OCI-LY7 (cell line): ENCODE data around the gene TAF12. TPM values are rescaled to one million over a fixed set of nuclear protein-coding genes. Genes with fewer than 3 reads are reported as not detected.
A peak's percentile ranks its signal among the peaks of the same experiment; 100 is the strongest.
"Not testable (repeated sequence)": the region's sequence is repeated elsewhere in the genome, so short reads cannot be mapped to it uniquely, and the experiment has no call there.

Experiments
- Bru-seq: library from RNA; stranded (reverse); fragments of 400-500 nt; gene quantifications from one replicate; lab custom pipeline; 2021; lab: Mats Ljungman, UMichigan
- BruChase-seq, 2 experiments: library from RNA; stranded (reverse); fragments of 400-500 nt; gene quantifications; one replicate each; lab custom pipeline; 2021; lab: Mats Ljungman, UMichigan
- BruUV-seq: library from RNA; stranded (reverse); fragments of 400-500 nt; replicated peaks from 2 replicates; lab custom pipeline; 2021; lab: Mats Ljungman, UMichigan
- CTCF ChIA-PET: fragments of 300-600 bp; sonication (Branson Sonifier 250); formaldehyde crosslinking; loops from one replicate; lab custom pipeline; 2022; ENCODE audit warnings: antibody characterized with exemption; ENCODE audit not compliant: unreplicated experiment; lab: Charles Lee
- POLR2A ChIA-PET: fragments of 300-600 bp; sonication (Branson Sonifier 250); formaldehyde crosslinking; loops from one replicate; lab custom pipeline; 2022; ENCODE audit warnings: antibody characterized with exemption; lab: Charles Lee
- DNase-seq: peaks from one replicate; pipeline ENCODE4 v3.0.0-alpha.2; 2015; ENCODE audit warnings: low spot score
- H2AFZ ChIP-seq: fragments of 200-600 bp; sonication (generic), shearing (Covaris generic); 2 replicates; pipeline ENCODE4 v1.6.1; 2014; ENCODE audit warnings: mild to moderate bottlenecking, antibody characterized with exemption, low read length, moderate library complexity
- H3K27ac ChIP-seq: fragments of 200-600 bp; sonication (generic); 2 replicates; pipeline ENCODE4 v1.5.1; 2014; ENCODE audit warnings: mixed run types, low read depth, mild to moderate bottlenecking, moderate library complexity, low read length, inconsistent platforms; ENCODE audit not compliant: poor library complexity, severe bottlenecking
- H3K36me3 ChIP-seq: fragments of 200-600 bp; sonication (generic); 2 replicates; pipeline ENCODE4 v1.6.1; 2014; ENCODE audit warnings: mild to moderate bottlenecking, antibody characterized with exemption, low read length, moderate library complexity, mixed read lengths; ENCODE audit not compliant: insufficient read depth
- H3K4me1 ChIP-seq: fragments of 200-600 bp; sonication (generic); 2 replicates; pipeline ENCODE4 v1.5.1; 2014; ENCODE audit warnings: mild to moderate bottlenecking, low read length; ENCODE audit not compliant: insufficient read depth, poor library complexity, severe bottlenecking
- H3K4me2 ChIP-seq: fragments of 200-600 bp; sonication (generic); 2 replicates; pipeline ENCODE4 v1.6.1; 2014; ENCODE audit warnings: mild to moderate bottlenecking, low read length
- H3K4me3 ChIP-seq: fragments of 200-600 bp; sonication (generic); 2 replicates; pipeline ENCODE4 v1.5.1; 2014; ENCODE audit warnings: mild to moderate bottlenecking, low read depth, low read length; ENCODE audit not compliant: poor library complexity, severe bottlenecking
- H3K79me2 ChIP-seq: fragments of 200-600 bp; sonication (generic); 2 replicates; pipeline ENCODE4 v1.6.1; 2016; ENCODE audit warnings: low read depth, mild to moderate bottlenecking, low read length, moderate library complexity, mixed read lengths; ENCODE audit not compliant: insufficient read depth
- H3K9me2 ChIP-seq: fragments of 200-600 bp; sonication (generic); 2 replicates; pipeline ENCODE4 v1.6.1; 2016; ENCODE audit warnings: mild to moderate bottlenecking, low read length, mixed read lengths; ENCODE audit not compliant: insufficient read depth
- H3K9me3 ChIP-seq: fragments of 200-600 bp; sonication (generic); 2 replicates; pipeline ENCODE4 v1.6.1; 2014; ENCODE audit warnings: mild to moderate bottlenecking, mixed run types, low read length, mixed read lengths
- H4K20me1 ChIP-seq: fragments of 200-600 bp; sonication (generic); 2 replicates; pipeline ENCODE4 v1.6.1; 2014; ENCODE audit warnings: mild to moderate bottlenecking, antibody characterized with exemption, low read length, moderate library complexity, mixed read lengths; ENCODE audit not compliant: insufficient read depth
- EZH2phosphoT487 ChIP-seq: fragments of 200-600 bp; sonication (generic); IDR thresholded peaks from 2 replicates; pipeline ENCODE4 v1.6.1; 2018; ENCODE audit warnings: low read depth, borderline replicate concordance, mild to moderate bottlenecking, mixed run types, antibody characterized with exemption, low read length, moderate library complexity, mixed read lengths
- intact Hi-C: fragments of 100-400 bp; cut with micrococcal nuclease; formaldehyde crosslinking; loops from one replicate; pipeline ENCODE4 v1.10.0; 2022; ENCODE audit not compliant: unreplicated experiment
- long read RNA-seq: library from polyadenylated mRNA; stranded (forward); transcript quantifications from one replicate; pipeline ENCODE4 v2.0.0, GENCODE V29; 2022
- total RNA-seq, 2 experiments: library from RNA; depleted of rRNA in 1 of 2; stranded (reverse); fragments of >200 nt in 1 of 2; shearing (Covaris generic) in 1 of 2; gene quantifications; 2 replicates each; pipeline ENCODE4 v1.2.3, GENCODE V29; 2014 to 2022
- TF ChIP-seq, protein P1 (sequence below): fragments of 200-600 bp; sonication (generic); conservative IDR thresholded peaks from 2 replicates; pipeline ENCODE4 v1.5.1; 2014; ENCODE audit warnings: mild to moderate bottlenecking, antibody characterized with exemption, low read length, moderate library complexity, mixed read lengths

Gene TAF12, protein sequence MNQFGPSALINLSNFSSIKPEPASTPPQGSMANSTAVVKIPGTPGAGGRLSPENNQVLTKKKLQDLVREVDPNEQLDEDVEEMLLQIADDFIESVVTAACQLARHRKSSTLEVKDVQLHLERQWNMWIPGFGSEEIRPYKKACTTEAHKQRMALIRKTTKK
- 30.1 and 31.0 TPM in 2 replicates for total RNA-seq (2014; rRNA removed; shearing (Covaris generic))
- total RNA-seq (2022), result 32.4 and 34.9 TPM in 2 replicates
- Bru-seq, nascent RNA, result percentile 63 among the genes with signal in this experiment
- BruChase-seq, experiment 1, labeled RNA remaining after a 6-hour chase, result percentile 70 among the genes with signal in this experiment
- BruChase-seq, experiment 2, labeled RNA remaining after a 2-hour chase, result percentile 63 among the genes with signal in this experiment
- long read RNA-seq, transcript TAF12-201 (6 exons, 1,359 nt), result minor isoform, 5 of 68 reads
- long read RNA-seq, transcript TAF12-202 (6 exons, 1,334 nt), result major isoform, 56 of 68 reads
- long read RNA-seq, partial matches to known transcripts, result 4 of 68 reads
- long read RNA-seq, other reads (novel, unspliced or antisense), result 3 of 68 reads

DNA sequence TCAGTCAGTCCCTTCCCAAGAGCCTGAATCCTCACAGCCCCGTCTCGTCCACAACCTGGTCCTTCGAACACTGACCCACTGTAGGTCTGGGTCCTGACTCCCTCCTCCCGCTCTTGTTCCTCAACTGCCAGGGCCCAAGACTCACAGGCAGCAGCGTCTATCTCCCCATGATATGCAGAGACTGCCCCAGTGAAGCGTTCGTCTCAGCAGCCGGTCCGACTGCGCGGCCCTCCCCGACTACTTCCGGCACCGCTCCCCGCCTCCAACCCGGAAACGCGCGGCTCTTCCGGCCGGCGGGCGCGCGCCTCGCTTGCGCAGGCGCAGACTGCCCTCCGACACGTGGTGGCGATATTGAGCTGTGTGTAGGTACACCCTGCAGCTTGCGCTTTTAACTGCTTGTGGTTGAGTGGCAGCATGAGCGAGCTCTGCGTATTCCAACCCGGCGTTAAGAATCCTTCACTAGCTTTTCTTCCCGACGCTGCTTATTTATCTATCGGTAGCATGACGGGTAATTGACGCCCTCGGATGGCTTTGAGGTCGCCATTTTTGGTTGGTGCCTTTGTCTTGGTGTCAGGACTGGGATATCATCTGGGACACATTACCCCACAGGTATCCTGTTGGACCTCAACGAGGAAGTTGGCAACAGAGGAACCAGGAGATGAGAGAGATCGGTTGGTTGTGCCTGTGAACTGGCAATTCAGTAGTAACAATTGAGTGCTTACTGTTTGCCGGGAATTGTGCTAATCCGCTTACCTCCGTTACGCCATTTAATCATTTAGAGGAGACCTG is at the start of gene TAF12:
TAF12 (minus strand) TSS at position 221 of the 789 bp plus-strand sequence. CDS start 20,986 bp downstream, outside the sequence.
- CTCF ChIA-PET, result interaction anchor here (0.5 to 2.5 kb wide), 10 partner anchors 10 to 278 kb away, joined by 3 to 10 read pairs (median 4); partner anchors contain the start of gene YTHDF2
- H3K4me3 ChIP-seq, result peak within 1 kb of the TSS; percentile 86
- POLR2A ChIA-PET, result interaction anchor here (0.5 to 4.1 kb wide), 25 partner anchors 11 to 572 kb away, joined by 3 to 30 read pairs (median 4); partner anchors contain the start of genes GMEB1 and YTHDF2
- TF ChIP-seq, protein P1, sequence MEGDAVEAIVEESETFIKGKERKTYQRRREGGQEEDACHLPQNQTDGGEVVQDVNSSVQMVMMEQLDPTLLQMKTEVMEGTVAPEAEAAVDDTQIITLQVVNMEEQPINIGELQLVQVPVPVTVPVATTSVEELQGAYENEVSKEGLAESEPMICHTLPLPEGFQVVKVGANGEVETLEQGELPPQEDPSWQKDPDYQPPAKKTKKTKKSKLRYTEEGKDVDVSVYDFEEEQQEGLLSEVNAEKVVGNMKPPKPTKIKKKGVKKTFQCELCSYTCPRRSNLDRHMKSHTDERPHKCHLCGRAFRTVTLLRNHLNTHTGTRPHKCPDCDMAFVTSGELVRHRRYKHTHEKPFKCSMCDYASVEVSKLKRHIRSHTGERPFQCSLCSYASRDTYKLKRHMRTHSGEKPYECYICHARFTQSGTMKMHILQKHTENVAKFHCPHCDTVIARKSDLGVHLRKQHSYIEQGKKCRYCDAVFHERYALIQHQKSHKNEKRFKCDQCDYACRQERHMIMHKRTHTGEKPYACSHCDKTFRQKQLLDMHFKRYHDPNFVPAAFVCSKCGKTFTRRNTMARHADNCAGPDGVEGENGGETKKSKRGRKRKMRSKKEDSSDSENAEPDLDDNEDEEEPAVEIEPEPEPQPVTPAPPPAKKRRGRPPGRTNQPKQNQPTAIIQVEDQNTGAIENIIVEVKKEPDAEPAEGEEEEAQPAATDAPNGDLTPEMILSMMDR, result peak; percentile 72
- no peak for TF ChIP-seq EZH2phosphoT487
- no peaks in the 10 kb centered on the region for H3K9me3 ChIP-seq
- peak within 1 kb of the TSS; percentile 52; the same call in 1 of the 2 replicates for H2AFZ ChIP-seq
- H3K36me3 ChIP-seq, result no peaks in the 10 kb centered on the region; the same call in 1 of the 2 replicates
- BruUV-seq, result TSS peak; percentile 99
- peak within 1 kb of the TSS; percentile 95 for H3K27ac ChIP-seq
- intact Hi-C loops, result loop anchor here (1.0 to 10.0 kb wide), 5 partner anchors 60 to 568 kb away; partner anchors contain the start of gene YTHDF2
- H4K20me1 ChIP-seq, result no peaks in the 10 kb centered on the region; the same call in 1 of the 2 replicates
- DNase-seq, result peak; percentile 98
- no peaks in the 10 kb centered on the region for H3K9me2 ChIP-seq
- peaks cover 39% of the 10 kb centered on the region for H3K4me1 ChIP-seq
- peak within 1 kb of the TSS; percentile 96 for H3K4me2 ChIP-seq
- peaks cover 24% of the 10 kb centered on the region; the same call in 1 of the 2 replicates for H3K79me2 ChIP-seq

DNA sequence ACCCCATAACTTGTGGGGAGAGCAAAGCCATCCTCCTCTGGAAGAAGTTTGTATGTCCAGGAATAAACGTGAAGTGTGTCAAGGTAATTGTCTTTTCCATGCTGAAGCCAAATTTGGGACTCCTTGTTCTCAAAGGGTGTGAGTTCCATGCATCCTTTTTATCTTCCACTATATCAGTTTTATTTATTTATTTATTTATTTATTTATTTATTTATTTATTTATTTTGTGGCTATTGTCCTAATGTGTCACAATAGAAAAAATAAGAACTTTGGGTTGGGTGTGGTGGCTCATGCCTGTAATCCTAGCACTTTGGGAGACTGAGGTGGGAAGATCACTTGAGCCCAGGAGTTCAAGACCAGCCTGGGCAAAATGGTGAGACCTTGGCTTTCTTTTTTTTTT is 48.8 kb upstream of the TAF12 start:
- H3K9me2 ChIP-seq, H3K27ac ChIP-seq, H3K79me2 ChIP-seq, H4K20me1 ChIP-seq, H3K4me1 ChIP-seq, BruUV-seq, H2AFZ ChIP-seq, CTCF ChIA-PET, intact Hi-C loops, H3K9me3 ChIP-seq, DNase-seq, H3K4me2 ChIP-seq, H3K4me3 ChIP-seq: not testable (repeated sequence)
- POLR2A ChIA-PET, result interaction anchor here (0.6 to 1.0 kb wide), 2 partner anchors 9 kb away, joined by 4 to 5 read pairs; no protein-coding TSS in a partner anchor
- H3K36me3 ChIP-seq, result peaks cover 80% of the 10 kb centered on the region
